Mucosa of gallbladder (tissue), 1 donor: ENCODE measurements around the gene POC5. TPM values are rescaled to one million over a fixed set of nuclear protein-coding genes. Genes with fewer than 3 reads are reported as not detected.

Experiments
- DNase-seq: peaks from one replicate; pipeline ENCODE4 v3.0.0-alpha.2; 2020; ENCODE audit warnings: low spot score
- total RNA-seq: library from RNA; stranded (reverse); gene quantifications from one replicate; pipeline ENCODE4 v1.2.1, GENCODE V29; 2021
- donor health status: DM: no; HTN: no; CAD: no.

POC5 gene
- total RNA-seq, 1 donor from 2014 or later = 8.4 TPM

DNA sequence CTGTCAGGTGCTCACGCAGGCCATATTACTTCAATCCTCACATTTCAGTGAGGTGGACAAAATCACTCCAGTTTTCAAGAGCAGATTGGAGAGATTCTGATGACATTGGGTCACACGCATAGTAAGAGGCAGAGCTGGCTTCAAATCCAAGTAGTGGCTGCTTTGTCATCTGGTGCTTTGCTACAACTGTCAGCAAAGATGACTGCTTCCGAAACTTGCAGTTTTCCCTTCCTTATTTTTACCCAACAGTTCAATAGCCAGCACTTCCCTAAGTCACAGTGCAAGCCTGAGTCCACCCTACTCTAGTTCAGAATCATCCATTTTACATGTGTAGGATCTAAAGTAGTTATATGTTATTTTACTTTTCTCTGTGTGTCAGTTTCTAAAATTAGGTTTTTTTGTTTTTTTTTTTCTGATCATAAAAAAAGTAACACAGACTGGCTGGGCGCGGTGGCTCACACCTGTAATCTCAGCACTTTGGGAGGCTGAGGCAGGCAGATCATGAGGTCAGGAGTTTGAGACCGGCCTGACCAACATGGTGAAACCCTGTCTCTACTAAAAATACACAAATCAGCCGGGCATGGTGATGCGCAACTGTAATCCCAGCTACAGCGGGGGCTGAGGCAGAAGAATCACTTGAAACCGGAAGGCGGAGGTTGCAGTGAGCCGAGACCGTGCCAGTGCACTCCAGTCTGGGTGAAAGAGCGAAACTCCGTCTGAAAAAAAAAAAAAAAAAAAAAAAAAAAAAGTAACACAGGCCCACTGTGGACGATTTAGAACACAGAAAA, 56.4 kb downstream of the POC5 start:
- no peak for DNase-seq

- no peak for DNase-seq
Measured at GRCh38 chr5:75659791-75660450, 57.3 kb downstream of the POC5 start.

DNA sequence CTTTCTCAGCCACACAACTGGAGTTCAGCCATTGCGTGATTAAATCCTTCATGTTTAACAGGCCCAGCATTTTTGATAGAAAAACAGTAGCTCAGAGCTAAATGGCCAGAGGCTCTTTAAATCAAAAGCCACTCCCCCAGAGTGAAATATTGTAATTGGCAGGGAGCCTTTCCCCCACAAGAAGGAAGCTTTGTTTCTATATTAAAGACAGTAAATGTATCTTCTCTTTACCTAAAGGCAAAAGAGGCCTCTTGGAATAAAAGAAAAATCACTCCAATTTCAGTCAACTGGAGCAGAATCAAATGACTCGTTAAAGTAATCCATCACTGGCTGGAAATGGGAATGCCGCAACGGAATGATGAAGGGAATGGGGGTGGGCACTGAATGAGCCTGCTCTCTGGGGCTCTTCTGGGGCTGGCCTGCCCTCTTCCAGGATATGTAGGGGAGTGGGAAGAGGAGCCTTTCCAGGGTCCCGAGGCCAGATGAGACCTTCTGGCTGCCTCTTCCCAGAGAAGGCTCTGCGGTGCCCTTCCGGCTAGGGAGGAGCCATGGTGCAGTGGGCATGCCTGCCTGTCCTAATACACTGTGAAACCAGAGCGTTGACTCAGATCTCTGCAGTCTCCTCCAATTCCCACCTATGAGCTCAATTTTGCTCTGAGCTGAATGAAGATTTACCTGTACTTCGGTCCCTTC, 60.8 kb downstream of the POC5 start:
- no peak for DNase-seq

DNA sequence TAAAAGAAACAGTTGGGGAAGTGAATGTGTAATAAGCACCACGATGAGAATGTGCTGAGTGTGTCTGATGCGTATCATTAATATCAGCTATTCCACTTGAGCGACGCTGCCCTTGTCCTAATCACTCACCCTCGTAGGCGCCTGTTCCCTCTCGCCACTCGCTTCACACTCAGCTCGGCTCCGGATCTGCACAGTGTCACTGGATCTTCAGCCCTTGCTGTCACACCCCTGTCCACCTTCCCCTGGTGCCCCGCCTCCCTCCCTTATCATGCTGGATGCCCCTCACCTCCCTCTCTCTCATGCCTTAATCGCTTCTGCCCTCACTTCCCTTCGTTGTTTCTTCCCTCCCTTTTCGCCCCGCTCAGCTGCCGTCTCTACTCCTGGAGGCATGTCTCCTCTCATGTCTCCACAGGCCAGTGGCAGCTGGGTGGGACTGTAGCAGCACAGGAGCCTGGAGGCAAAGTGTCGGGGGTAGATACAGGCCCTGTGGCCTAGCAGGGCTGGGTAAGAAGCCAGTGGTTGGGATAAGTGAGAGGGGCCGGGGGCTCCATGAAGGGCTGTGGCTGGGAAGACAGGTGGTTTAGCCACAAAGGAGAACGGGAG, 62.4 kb downstream of the POC5 start:
- no peak for DNase-seq

- no peak for DNase-seq
Measured at GRCh38 chr5:75653521-75653920, 63.7 kb downstream of the POC5 start.

DNA sequence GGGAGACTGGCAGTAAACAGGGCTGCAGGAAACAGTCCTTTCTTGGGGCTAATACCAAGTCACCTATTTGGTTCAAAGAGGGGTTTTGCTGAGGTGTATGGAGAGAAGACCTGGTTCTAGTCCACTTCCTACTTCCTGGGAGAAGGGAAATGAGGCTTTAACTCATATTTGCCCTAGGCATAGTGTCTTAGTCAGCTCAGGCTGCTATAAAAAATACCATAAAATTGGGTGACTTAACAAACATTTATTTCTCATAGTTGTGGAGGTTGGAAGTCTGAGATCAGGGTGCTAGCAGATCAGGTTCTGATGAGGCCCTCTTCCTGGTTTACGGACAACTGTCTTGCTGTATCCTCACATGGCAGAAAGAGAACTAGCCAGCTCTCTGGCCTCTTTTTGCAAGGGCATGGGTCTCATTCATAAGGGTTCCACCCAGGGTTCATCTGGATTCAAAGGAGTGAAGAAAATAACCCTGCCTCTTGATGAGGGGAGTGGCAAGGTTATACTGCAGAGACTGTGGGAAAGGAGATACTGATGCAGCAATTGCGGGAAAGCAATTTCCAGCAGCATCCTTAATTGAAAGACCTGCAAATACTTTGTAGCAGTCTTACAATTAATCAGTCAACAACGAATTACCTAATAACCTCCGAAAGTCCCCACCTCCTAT, 65.5 kb downstream of the POC5 start:
- no peak for DNase-seq

GRCh38 chr5:75648712-75649111, 68.5 kb downstream of the POC5 start:
- DNase-seq = no peak

DNA sequence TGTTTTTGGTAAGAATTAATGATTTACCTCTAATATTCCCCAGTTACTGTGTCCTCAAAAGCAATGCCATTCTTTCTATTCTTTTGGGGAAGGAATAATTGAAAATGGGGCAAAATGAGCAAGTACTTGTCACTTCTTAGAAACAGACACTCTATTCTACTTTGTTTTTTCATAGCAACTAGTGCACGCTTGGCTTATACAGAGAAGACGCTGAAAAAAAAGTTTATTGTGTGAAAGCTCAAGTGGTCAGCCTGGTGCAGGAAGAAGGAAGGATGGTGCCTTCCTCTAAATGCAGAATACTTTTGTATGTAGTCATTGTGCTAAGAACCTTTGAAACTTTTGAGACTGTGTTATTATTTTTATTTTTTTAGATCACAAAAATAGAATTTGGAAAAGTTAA, 76.4 kb downstream of the POC5 start:
- no peak for DNase-seq

DNA sequence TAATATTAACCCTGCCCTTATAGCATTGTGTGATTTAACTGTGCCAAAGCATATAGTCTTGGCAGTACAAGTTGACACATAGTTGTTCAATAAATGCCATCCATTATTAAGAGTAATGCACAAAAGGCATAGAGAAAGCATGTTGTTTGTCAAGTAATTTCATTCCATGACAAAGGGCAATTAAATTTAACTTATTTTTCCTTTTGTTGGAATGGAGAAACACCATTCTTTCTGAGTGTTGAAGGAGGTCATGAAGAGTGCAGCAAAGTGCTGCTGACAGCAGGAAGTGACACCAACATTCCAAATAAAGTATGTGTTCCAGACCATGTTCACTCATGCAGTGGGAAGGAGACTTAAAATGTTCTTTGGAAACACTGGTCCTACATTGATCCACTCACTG, 76.8 kb downstream of the POC5 start:
- no peak for DNase-seq

DNA sequence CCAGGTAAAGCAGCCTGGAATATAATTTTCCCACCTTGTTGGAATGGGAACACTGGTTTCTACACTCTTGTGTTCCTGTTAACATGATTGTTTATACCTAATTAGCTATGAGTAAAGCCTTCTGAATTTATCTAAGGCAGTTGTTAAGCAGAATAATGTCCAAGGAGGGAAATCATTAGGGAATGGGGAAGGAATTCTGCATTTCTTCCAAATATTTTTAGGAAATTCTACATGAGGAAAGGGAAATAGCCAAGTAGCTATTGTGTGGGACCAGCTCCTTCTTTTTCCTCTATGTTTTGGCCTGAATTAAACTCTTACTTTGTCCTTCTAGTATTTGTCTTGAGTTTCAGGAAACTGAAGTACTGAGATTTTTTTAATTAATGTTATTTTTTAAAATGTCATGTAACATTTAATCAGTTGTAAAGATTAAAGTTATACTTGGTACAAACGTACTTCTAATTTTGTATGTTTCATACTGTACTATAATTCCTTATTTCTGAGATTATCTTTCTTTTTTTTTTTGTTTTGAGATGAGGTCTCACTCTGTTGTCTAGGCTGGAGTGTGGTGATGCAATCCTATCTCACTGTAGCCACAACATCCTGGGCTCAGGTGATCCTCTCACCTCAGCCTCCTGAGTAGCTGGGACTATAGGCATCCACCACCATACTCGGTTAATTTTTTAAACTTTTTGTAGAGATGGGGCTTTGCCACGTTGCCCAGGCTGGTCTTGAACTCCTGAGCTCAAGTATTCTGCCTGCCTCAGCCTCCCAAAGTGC, 77.5 kb downstream of the POC5 start:
- DNase-seq = no peak

DNA sequence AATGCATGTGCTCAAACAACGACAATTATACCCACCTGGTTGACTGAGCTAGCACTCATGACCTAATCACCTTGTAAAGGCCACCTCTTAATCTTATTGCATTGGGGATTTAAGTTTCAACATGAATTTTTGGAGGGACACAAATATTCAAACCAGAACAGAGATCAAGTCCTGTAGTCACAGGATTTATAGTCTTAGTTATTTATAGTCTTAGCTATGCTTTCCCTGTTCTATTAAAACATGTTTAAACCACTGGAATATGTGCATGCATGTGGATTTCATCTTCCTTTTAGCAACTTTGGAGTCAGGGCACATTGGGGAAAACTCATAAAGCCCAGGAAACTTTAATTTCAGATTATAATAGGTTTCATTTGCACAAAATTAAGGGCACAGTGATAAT, 79.3 kb downstream of the POC5 start:
- DNase-seq = no peak

- no peak for DNase-seq
Measured at GRCh38 chr5:75632321-75632720, 84.9 kb downstream of the POC5 start.

GRCh38 chr5:75630875-75631274, 86.4 kb downstream of the POC5 start:
- no peak for DNase-seq

DNA sequence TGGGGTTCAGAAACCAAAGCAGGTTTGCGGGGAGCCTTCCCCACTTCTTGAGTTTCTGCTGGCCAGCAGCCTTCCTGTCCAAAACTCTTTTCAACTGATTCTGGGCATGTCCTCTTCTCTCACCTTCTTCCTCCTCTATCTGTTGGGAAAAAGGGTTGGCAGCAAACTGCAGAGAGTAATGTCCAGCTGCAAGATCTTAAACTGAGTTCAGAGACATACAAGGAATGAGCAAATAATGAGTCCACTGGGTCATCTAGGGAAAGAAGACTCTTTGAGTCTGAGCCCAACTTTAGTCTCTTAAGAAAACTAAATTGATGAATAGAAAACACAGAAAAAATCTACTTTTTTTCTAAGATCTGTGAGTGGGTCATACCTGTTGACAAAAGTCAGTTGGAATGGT, 89.4 kb downstream of the POC5 start:
- DNase-seq = no peak

DNA sequence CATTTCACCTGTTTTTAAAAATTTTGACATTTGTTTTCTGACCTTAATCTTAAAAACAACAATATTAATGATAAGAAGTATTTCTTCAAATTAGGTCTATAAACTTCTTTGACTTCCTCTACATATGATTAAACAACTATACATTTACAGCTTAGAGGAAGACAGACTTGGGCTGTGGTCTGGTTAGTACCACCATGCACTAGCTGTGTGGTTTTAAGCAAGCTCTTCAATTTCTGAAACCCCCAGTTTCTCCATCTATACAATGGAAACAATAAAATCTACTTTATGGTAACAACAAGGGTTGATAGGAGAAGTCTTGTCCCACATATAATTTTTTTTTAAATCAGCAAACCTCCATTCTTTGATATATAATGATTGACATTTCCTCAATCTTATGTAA, 90.3 kb downstream of the POC5 start:
- no peak for DNase-seq

Other genes starting within 250 kb of the POC5 start
- 59.9 TPM for gene CERT1, start 205.8 kb downstream of the POC5 start, total RNA-seq
- 33.5 TPM for gene POLK, start 205.5 kb downstream of the POC5 start, total RNA-seq
- gene ANKDD1B, start 106.0 kb downstream of the POC5 start, total RNA-seq = 0.43 TPM